ENCODE results near the gene TMEM41B.
A peak's percentile ranks its signal among the peaks of the same experiment; 100 is the strongest.
"Not testable (repeated sequence)": the region's sequence is repeated elsewhere in the genome, so short reads cannot be mapped to it uniquely, and the experiment has no call there.

TMEM41B gene, protein sequence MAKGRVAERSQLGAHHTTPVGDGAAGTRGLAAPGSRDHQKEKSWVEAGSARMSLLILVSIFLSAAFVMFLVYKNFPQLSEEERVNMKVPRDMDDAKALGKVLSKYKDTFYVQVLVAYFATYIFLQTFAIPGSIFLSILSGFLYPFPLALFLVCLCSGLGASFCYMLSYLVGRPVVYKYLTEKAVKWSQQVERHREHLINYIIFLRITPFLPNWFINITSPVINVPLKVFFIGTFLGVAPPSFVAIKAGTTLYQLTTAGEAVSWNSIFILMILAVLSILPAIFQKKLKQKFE

DNA sequence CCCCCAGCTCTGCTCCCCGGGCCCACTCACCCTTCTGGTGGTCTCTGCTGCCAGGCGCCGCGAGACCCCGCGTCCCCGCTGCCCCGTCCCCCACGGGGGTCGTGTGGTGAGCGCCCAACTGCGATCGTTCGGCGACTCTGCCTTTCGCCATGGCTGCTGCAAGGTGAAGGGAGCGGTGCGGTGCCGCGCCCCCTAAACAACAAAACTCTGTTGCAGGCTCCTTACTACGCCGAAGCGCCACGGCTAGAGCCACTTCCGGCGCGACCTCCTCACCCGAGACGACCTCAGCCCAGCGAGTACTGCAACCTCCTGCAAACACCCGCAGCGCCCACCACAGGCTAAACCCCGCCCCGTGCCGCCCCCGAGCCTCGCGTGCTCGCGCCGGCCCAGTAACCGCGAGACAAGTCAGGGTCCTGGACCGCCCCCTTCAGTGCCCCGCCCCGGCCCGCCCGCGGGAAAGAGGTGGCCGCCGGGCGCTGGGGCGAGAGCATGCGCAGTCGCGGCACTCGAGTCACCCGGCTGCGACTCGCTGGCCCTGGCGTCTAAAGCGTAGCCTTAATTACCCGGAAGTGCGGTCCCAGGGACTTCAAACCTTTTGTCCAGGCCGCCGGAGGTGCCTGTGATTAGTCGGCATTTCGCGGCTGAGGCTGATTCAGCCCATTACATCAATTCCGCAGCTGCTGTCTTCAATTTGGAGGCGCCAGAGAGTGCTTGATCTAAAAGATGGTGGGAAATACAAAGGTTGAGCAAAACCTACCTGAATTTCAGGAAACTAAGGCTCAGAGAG is at the start of gene TMEM41B:
Gene TMEM41B (minus strand): TSS at position 303 of the 787 bp plus-strand sequence. CDS start 152 bp downstream, at position 151.
- Mint-ChIP-seq H3K27me3 (peaks cover 9% of the 10 kb centered on the region), H3K9me3 (no peaks in the 10 kb centered on the region), H3K4me1 (peaks cover 37% of the 10 kb centered on the region), H3K4me3 (peak within 1 kb of the TSS; percentile 98), H3K27ac (peak within 1 kb of the TSS; percentile 96), H3K36me3 (peaks cover 7% of the 10 kb centered on the region)
- peak; percentile 99 for ATAC-seq

DNA sequence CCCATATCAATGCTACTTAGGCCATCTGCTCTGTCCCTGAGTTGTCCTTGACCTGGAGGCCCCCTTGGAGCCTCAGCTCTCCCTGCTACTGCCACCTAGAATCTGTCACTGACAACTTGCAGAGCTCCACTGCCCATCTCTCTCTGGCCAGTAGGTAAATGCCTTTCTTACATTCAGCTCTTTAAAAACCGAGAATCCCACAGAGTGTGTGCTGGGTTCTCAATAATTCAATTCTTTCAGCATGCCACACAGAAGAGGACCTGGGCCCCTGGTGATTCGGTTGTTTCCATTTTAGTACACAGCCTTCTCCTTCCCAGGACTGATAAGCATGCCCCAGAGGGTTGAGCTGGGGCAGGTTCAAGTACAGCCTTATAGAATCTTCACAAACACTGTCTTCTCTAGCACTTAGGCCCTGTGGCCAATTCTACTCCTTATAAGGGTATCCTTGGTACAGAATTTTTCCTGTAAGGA is 48.0 kb upstream of the TMEM41B start:
- H3K27me3 Mint-ChIP-seq: no peaks in the 10 kb centered on the region
- no peak for ATAC-seq
- H3K4me1 Mint-ChIP-seq: peaks cover 5% of the 10 kb centered on the region
- H3K27ac Mint-ChIP-seq: peak overlapping the region; percentile 97
- no peak overlapping the region for H3K4me3 Mint-ChIP-seq
- H3K36me3 Mint-ChIP-seq: no peaks in the 10 kb centered on the region
- no peaks in the 10 kb centered on the region for H3K9me3 Mint-ChIP-seq

DNA sequence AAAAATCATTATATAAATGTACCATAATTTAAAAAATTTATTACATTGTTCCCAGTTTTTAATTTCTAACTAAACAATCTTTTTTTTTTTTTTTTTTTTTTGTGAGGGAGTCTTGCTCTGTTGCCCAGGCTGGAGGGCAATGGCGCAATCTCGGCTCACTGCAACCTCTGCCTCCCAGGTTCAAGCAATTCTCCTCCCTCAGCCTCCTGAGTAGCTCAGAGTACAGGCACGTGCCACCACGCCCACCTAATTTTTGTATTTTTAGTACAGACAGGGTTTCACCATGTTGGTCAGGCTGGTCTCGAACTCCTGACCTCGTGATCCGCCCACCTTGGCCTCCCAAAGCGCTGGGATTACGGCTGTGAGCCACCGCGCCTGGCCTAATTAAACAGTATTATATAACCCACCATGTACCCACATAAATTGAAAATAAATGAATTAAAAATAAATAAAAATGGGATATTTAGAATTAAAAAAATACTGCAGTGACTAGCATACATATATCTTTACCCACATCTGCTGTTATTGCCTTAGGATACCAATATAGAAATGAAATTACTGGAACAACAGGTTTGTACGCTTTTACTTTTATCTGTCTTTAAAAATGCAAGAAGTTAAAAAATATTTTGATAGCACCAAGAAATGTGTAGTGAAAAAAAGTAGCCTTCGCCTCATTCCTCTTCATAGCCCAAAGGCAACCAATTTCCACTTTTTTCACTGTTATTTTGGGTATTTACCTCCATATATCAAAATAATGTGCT is 46.6 kb upstream of the TMEM41B start:
- not testable (repeated sequence) for ATAC-seq, H3K27ac Mint-ChIP-seq, H3K9me3 Mint-ChIP-seq, H3K4me3 Mint-ChIP-seq, H3K4me1 Mint-ChIP-seq, H3K36me3 Mint-ChIP-seq, H3K27me3 Mint-ChIP-seq

DNA sequence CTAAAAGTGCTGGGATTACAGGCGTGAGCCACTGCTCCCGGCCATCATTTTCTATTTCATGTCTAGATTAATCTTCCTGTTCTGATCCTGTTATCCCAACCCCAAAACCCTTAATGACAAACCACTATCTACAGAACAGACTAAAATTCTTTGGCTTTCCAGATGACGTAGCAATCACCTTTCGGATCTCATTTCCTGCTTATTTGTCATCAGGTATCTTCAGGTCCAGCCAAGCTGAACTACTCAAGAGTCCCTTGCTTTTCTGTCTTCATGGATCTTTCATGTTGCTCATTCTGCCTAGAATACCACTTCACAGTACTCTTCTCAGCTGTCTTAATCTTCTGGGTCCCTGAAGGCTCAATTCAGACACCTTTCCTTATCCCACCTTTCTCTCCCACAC is 42.6 kb upstream of the TMEM41B start:
- peaks cover under 1% of the 10 kb centered on the region for H3K27me3 Mint-ChIP-seq
- no peaks in the 10 kb centered on the region for H3K9me3 Mint-ChIP-seq
- H3K27ac Mint-ChIP-seq: no peak overlapping the region
- ATAC-seq: no peak
- peaks cover 5% of the 10 kb centered on the region for H3K4me1 Mint-ChIP-seq
- H3K36me3 Mint-ChIP-seq: no peaks in the 10 kb centered on the region
- H3K4me3 Mint-ChIP-seq: no peak overlapping the region

DNA sequence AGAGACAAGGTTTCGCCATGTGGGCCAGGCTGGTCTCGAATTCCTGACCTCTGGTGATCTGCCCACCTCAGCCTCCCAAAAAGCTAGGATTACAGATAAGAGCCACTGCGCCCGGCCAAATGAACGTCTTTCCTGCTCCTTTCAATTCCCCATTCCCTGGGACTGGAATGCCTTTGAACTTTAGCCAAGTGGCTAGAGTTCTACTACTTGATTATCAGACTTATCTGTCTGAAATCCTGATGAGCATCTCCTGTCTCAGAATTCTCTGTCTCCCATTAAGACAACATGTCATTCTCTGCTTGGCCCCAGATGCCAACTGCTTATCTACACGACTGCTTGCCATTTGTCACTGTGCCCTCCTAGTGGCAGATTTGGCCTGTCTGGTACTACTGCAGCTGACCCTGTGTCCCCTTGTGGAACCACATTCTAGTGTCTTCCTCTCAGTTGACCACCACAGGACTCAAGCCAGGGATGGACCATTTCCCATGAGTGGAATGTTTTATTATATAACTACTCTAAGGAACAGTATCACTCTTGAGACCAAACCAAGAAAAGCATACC is 37.0 kb upstream of the TMEM41B start:
- Mint-ChIP-seq H3K27ac (no peak overlapping the region), H3K4me3 (no peak overlapping the region), H3K9me3 (no peaks in the 10 kb centered on the region), H3K36me3 (peaks cover 5% of the 10 kb centered on the region), H3K27me3 (peaks cover 36% of the 10 kb centered on the region), H3K4me1 (no peaks in the 10 kb centered on the region)
- no peak for ATAC-seq

DNA sequence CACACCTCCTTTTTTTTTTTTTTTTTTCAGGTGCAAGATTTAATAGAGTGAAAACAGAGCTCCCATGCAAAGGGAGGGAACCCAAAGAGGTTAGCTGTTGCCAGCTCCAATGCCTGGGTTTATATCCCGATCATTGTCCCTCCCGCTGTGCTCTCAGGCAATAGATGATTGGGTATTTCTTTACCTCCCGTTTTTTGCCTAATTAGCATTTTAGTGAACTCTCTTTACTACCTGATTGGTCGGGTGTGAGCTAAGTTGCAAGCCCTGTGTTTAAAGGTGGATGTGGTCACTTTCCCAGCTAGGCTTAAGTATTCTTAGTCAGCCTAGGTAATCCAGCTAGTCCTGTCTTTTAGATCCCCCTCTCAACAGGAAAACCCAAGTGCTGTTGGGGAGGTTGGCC is 33.4 kb upstream of the TMEM41B start:
- not testable (repeated sequence) for H3K9me3 Mint-ChIP-seq, H3K27ac Mint-ChIP-seq, H3K4me1 Mint-ChIP-seq, ATAC-seq, H3K36me3 Mint-ChIP-seq, H3K4me3 Mint-ChIP-seq
- H3K27me3 Mint-ChIP-seq: peaks cover 36% of the 10 kb centered on the region

DNA sequence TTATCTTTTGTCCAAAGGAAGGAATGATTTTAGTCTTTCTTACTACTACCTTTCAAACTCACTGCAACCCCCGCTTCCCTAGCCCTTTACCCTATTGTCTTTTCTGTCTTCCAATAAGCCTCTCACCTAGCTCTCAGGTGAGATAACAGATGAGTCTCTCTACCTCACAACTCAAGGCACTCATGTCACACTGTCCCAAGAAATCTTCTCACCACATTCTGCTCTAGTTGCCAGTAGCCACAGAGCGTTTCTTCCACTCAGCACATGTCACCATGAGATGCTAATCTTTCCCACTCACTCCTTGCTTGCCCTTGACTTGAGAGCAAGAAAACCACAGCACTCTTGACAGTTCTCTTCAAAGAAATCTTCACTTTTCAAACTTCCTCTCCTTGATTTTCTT is 32.7 kb upstream of the TMEM41B start:
- H3K4me3 Mint-ChIP-seq: no peak overlapping the region
- H3K27ac Mint-ChIP-seq: no peak overlapping the region
- peaks cover 5% of the 10 kb centered on the region for H3K36me3 Mint-ChIP-seq

DNA sequence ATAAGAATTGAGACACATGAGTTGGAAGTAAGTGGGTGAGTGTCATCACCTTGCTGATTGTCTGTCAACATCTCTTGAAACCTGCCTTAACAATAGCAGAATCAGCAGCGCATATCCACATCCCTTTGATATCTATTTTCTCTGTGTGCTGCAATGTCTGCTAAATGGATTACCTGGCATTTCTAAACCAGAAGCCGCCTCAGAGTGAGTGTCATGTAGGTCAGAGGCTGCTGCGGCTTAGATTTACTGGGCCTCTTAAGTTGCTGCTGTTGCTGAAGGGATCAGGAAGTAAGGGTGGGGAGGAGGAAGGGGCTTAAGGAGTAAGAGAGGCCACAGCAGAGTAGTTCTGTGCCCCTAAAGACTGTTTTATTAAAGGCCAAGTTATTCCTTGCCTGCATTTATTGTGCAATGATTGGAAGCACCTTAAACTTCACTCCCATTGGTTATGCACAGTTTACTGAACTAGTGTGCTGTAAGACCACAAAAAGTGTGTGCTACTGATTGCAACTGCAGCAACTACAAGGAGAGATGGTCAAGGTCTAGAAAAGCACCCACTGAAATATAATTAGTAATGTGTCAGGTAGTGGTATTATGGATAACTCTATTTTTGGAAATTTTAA is 29.8 kb upstream of the TMEM41B start:
- H3K27ac Mint-ChIP-seq: no peak overlapping the region
- no peak for ATAC-seq

More for the DNA sequence above, 32.7 kb upstream of the TMEM41B start:
- Mint-ChIP-seq H3K9me3 (no peaks in the 10 kb centered on the region), H3K4me1 (no peaks in the 10 kb centered on the region), H3K27me3 (peaks cover 36% of the 10 kb centered on the region)
- no peak for ATAC-seq

DNA sequence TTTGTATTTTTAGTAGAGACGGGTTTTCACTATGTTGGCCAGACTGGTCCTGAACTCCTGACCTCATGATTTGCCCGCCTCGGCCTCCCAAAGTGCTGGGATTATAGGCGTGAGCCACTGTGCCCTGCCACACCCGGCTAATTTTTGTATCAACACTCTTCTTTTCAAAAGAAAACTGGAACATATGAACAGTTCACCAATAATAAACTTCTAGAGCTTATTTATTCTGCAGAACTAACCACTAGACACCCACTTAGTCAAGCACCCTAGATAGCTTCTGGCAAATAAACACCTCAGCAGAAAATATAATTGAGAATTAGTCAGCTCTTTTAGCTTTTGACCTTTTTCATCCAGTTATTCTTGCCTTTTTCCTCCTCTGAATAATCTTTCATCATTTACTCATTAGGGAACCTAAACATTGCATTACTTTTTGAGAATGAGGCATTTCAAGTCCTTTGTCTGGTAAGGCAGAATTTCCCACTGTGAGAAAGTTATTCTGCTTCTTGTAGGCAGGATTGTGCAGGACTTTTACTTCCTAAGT is 27.3 kb upstream of the TMEM41B start:
- Mint-ChIP-seq H3K9me3 (no peaks in the 10 kb centered on the region), H3K27ac (no peak overlapping the region)
- no peak for ATAC-seq

More for the DNA sequence above, 29.8 kb upstream of the TMEM41B start:
- H3K4me3 Mint-ChIP-seq: no peak overlapping the region
- peaks cover 10% of the 10 kb centered on the region for H3K27me3 Mint-ChIP-seq
- H3K36me3 Mint-ChIP-seq: no peaks in the 10 kb centered on the region
- no peaks in the 10 kb centered on the region for H3K9me3 Mint-ChIP-seq
- no peaks in the 10 kb centered on the region for H3K4me1 Mint-ChIP-seq

DNA sequence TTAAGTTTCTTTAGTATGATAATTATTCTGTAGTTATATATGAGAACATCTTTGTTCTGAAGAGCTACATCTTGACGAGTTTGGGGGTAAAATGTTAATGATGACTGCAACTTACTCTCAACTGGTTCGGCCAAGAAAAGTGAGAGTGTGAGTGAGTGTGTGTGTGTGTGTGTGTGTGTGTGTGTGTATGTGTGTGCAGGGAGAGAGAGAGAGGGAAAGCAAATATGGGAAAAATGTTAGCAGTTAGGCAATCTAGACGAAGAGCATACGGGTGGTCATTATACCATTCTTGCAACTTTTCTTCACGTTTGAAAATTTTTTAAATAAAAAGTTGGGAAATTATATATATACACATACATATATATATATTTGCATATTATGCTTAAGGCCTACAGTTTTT is 18.3 kb upstream of the TMEM41B start:
- ATAC-seq: no peak
- Mint-ChIP-seq H3K27ac (no peak overlapping the region), H3K4me3 (no peak overlapping the region), H3K4me1 (no peaks in the 10 kb centered on the region), H3K36me3 (no peaks in the 10 kb centered on the region), H3K27me3 (no peaks in the 10 kb centered on the region), H3K9me3 (peaks cover 2% of the 10 kb centered on the region)

More for the DNA sequence above, 27.3 kb upstream of the TMEM41B start:
- no peaks in the 10 kb centered on the region for H3K4me1 Mint-ChIP-seq
- H3K4me3 Mint-ChIP-seq: no peak overlapping the region
- no peaks in the 10 kb centered on the region for H3K27me3 Mint-ChIP-seq
- H3K36me3 Mint-ChIP-seq: no peaks in the 10 kb centered on the region

DNA sequence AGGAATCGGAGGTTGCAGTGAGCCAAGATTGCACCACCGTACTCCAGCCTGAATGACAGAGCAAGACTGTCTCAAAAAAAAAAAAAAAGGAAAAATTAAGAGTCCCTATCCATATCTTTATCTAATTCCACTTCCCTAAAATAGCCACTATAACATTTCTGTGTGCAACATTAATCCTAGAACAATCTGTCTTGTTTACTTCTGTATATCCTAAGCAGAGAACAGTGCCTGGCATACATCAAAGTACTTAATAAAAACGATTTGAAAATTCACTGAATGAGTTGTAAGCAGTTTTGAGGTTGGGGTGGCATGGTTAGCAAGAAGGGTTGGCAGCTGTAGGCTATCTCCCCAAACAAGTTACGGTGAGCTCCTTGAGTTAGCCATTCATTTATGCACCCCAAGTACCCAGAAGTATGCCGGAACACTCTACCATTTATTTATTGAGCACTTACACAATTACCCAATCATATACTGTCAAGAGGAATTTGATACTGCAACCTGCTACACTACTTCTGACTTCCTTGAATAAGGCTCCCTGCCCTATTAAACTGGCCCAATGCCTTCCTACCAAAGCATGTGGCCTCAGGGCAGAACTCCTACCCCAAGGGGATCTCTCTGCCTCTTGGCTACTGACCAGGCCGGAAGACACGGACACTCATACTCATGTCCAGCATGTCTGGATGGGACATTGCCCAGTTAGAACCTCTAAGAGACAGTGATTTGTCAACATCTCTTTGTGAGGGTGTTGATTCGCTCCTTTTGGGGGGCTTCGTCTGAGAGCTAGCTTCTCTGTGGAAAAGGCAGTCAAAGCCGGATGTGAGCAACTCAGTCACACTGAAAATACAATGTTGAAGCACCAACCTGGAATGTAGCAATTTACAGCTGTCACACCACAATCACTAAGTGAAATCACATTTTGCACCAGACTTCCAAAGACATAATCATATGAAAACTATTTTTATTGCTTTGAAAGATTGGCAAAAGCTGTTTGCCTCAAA is 16.3 kb upstream of the TMEM41B start:
- Mint-ChIP-seq H3K4me3 (no peak overlapping the region), H3K9me3 (peaks cover 2% of the 10 kb centered on the region), H3K27ac (no peak overlapping the region), H3K4me1 (no peaks in the 10 kb centered on the region), H3K27me3 (no peaks in the 10 kb centered on the region), H3K36me3 (no peaks in the 10 kb centered on the region)
- no peak for ATAC-seq

DNA sequence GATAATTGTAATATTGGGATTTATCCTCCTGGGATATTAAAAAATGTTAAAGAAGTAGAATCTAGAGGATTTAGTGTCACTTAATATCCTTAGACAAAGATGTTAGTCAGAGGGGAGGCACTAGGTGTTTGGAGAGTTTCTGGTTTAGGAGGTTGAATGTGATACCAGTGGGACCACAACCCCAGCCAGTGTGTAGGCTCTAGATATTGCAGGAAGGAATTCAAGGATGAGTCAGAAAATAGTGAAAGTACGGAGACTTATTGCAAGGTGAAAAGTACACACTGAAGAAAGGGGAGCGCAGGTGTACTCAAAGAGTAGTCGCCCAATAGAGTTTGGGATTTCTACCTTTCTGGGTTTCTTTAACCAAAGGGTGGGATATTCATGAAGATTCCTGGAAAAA is 5.7 kb upstream of the TMEM41B start:
- no peak for ATAC-seq
- no peak overlapping the region for H3K27ac Mint-ChIP-seq
- no peaks in the 10 kb centered on the region for H3K9me3 Mint-ChIP-seq
- H3K4me1 Mint-ChIP-seq: peaks cover 5% of the 10 kb centered on the region
- H3K4me3 Mint-ChIP-seq: no peak overlapping the region
- H3K27me3 Mint-ChIP-seq: peaks cover 18% of the 10 kb centered on the region
- no peaks in the 10 kb centered on the region for H3K36me3 Mint-ChIP-seq

DNA sequence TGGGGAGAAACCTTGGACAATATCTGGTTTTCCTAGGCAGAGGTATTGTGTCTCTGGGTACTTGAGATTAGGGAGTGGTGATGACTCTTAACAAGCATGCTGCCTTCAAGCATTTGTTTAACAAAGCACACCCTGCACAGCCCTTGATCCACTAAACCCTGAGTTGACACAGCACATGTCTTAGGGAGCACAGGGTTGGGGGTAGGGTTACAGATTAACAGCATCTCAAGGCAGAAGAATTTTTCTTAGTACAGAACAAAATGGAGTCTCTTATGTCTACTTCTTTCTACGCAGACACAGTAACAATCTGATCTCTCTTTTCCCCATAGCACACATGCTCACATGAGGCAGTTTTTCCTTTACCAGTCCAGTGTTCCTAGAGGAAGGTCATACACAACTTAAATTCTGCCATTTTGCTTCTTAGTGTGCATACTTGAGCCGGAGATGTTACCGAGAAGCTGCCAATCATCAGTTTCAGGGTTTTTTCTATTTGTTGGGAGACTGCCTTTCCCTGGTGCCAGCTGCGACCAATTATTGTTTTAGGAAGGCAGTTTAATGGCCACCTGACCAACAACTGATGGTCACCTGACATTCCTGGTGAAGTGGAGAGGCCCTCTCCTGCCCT is 5.1 kb upstream of the TMEM41B start:
- peaks cover 18% of the 10 kb centered on the region for H3K27me3 Mint-ChIP-seq
- not testable (repeated sequence) for H3K4me1 Mint-ChIP-seq, H3K27ac Mint-ChIP-seq, ATAC-seq, H3K9me3 Mint-ChIP-seq, H3K36me3 Mint-ChIP-seq, H3K4me3 Mint-ChIP-seq

Data from stimulated activated memory B cell treated with anti-CD40 and anti-IgM and Interleukin-4, amounts not matched to agents 10 μg/mL and 1 μg/mL and 100 μg/mL, for 72 hours (primary cell).